Right lobe of liver (tissue), 6 donors: ENCODE data around the gene KAT5. TPM values are rescaled to one million over a fixed set of nuclear protein-coding genes. Genes with fewer than 3 reads are reported as not detected.
"Not testable (repeated sequence)": the region's sequence is repeated elsewhere in the genome, so short reads cannot be mapped to it uniquely, and the experiment has no call there.

Source experiments
- ATAC-seq, 4 donors: fragments of 200-7000 bp; cut with Tn5 transposase; one replicate each; pipeline ENCODE4 v1.9.1; 2020; ENCODE audit warnings: mild to moderate bottlenecking in 4 of 4, moderate library complexity in 4 of 4
- DNase-seq, 3 donors: peaks; one replicate each; pipeline ENCODE4 v3.0.0-alpha.2; 2020
- H3K27ac ChIP-seq, 3 donors: fragments of 200-600 bp; one replicate each; pipeline ENCODE4 v1.8.0; 2022
- H3K27me3 ChIP-seq, 2 donors: fragments of 200-600 bp; one replicate each; pipeline ENCODE4 v1.8.0; 2022
- H3K36me3 ChIP-seq, 4 donors: fragments of 200-600 bp; sonication (generic) in 1 of 4; one replicate each; pipeline versions ENCODE4 v1.5.1 to v1.8.0; 2017 to 2022; ENCODE audit warnings: control low read depth in 1 of 4
- H3K4me1 ChIP-seq, 4 donors: fragments of 200-600 bp; sonication (generic) in 1 of 4; one replicate each; pipeline versions ENCODE4 v1.5.1 to v1.8.0; 2017 to 2022; ENCODE audit warnings: control low read depth in 1 of 4
- H3K4me3 ChIP-seq, 3 donors: fragments of 200-600 bp; one replicate each; pipeline ENCODE4 v1.8.0; 2022
- H3K9me3 ChIP-seq, 4 donors: fragments of 200-600 bp; sonication (generic) in 1 of 4; one replicate each; pipeline versions ENCODE4 v1.5.1 to v1.8.0; 2017 to 2022; ENCODE audit warnings: control low read depth in 1 of 4
- CTCF ChIP-seq, 4 donors: fragments of 200-600 bp in 3 of 4; fragments of 450-650 bp in 1 of 4; IDR thresholded peaks; one replicate each; pipeline versions ENCODE4 v1.5.1 to v1.8.0; 2016 to 2022; ENCODE audit warnings: antibody characterized with exemption in 4 of 4, mild to moderate bottlenecking in 2 of 4
- POLR2A ChIP-seq: fragments of 450-650 bp; IDR thresholded peaks from one replicate; pipeline ENCODE4 v1.6.1; 2017; ENCODE audit warnings: antibody characterized with exemption, mild to moderate bottlenecking
- WGBS: methylation state at CpG from one replicate; pipeline ENCODE4 v1.1.6; 2018; ENCODE audit warnings: low coverage, low lambda C conversion rate; ENCODE audit not compliant: insufficient coverage; ENCODE audit errors: missing lambda C conversion rate; 5-methylcytosine and 5-hydroxymethylcytosine counted together
- intact Hi-C, 2 donors: fragments of 100-400 bp; cut with DNase I; formaldehyde crosslinking; loops; one replicate each; pipeline versions ENCODE4 v1.11.2 to v1.14.1; 2022
- total RNA-seq, 6 experiments: library from RNA; depleted of rRNA in 2 of 6; stranded (reverse); fragments of >200 nt in 2 of 6; fragmentation: NEBNext Ultra II Directional in 3 of 6; extraction: Animal tissue kit (Norgen Biotek cat#: 25700) in 3 of 6; gene quantifications; one replicate each; pipeline versions ENCODE4 v1.1.0 to v1.2.4, GENCODE V29; 2016 to 2023
- donor health status: DM: no; HTN: yes; CAD: no.
- donor health status: DM: no; HTN: no; CAD: no.
- donor health status: DM: no; HTN: no; CAD: no.
- donor health status: DM: no; HTN: yes; CAD: no.
- donor health status: DM: no; HTN: yes; CAD: no.

The KAT5 gene
- total RNA-seq, 6 experiments from 2014 or later, result 17.8 to 30.4 (median 24.0) TPM

- no peak for DNase-seq
- H3K36me3 ChIP-seq, result no peaks in the 10 kb centered on the region
- no peak overlapping the region for H3K4me3 ChIP-seq
- ATAC-seq, result no peak
- intact Hi-C loops, result no loop called here
- H3K9me3 ChIP-seq, result no peaks in the 10 kb centered on the region
- H3K27ac ChIP-seq, result no peak overlapping the region
- no peaks in the 10 kb centered on the region for H3K4me1 ChIP-seq
- no peaks in the 10 kb centered on the region for H3K27me3 ChIP-seq
- TF ChIP-seq POLR2A (no peak), CTCF (IDR thresholded peaks at IDR 0.05) (no peak)
Observed at GRCh38 chr11:65672180-65672860, 39.7 kb upstream of the KAT5 start.

GRCh38 chr11:65672982-65673381 lies 39.1 kb upstream of the KAT5 start:
- Histone ChIP-seq H3K9me3 (no peaks in the 10 kb centered on the region), H3K4me3 (no peak overlapping the region), H3K27ac (no peak overlapping the region), H3K27me3 (no peaks in the 10 kb centered on the region), H3K36me3 (no peaks in the 10 kb centered on the region), H3K4me1 (no peaks in the 10 kb centered on the region)
- TF ChIP-seq POLR2A, result no peak
- no peak for TF ChIP-seq CTCF (IDR thresholded peaks at IDR 0.05)
- no peak for DNase-seq
- no peak for ATAC-seq
- WGBS, result 92% methylated on average over 1 of the region's 2 CpGs
- intact Hi-C loops, result no loop called here

GRCh38 chr11:65680192-65680743 lies 31.8 kb upstream of the KAT5 start:
- H3K4me1 ChIP-seq, result peaks cover 0 to 10% (median 0%) of the 10 kb centered on the region in 4 donors
- no peaks in the 10 kb centered on the region for H3K36me3 ChIP-seq
- intact Hi-C loops, result no loop called here
- no peak overlapping the region for H3K4me3 ChIP-seq
- peak; percentile 52 to 74 (median 63) for ATAC-seq
- no peak overlapping the region for H3K27ac ChIP-seq
- 53% methylated on average over 4 of the region's 5 CpGs for WGBS
- DNase-seq, result no peak
- TF ChIP-seq POLR2A (no peak), CTCF (IDR thresholded peaks at IDR 0.05) (no peak)
- H3K9me3 ChIP-seq, result no peaks in the 10 kb centered on the region
- no peaks in the 10 kb centered on the region for H3K27me3 ChIP-seq

- H3K4me3 ChIP-seq, H3K27me3 ChIP-seq, ATAC-seq, H3K27ac ChIP-seq, DNase-seq, H3K36me3 ChIP-seq, H3K9me3 ChIP-seq, intact Hi-C loops: not testable (repeated sequence)
- 76% methylated on average over 5 of the region's 6 CpGs for WGBS
- H3K4me1 ChIP-seq, result peaks cover 0 to 10% (median 0%) of the 10 kb centered on the region in 4 donors
Observed at GRCh38 chr11:65683480-65683879, 28.6 kb upstream of the KAT5 start.

GRCh38 chr11:65685981-65686380 lies 26.1 kb upstream of the KAT5 start:
- Histone ChIP-seq H3K27me3 (no peaks in the 10 kb centered on the region), H3K4me3 (no peak overlapping the region), H3K4me1 (peaks cover 0 to 8% (median 0%) of the 10 kb centered on the region in 4 donors), H3K27ac (no peak overlapping the region), H3K9me3 (no peaks in the 10 kb centered on the region), H3K36me3 (no peaks in the 10 kb centered on the region)
- intact Hi-C loops, result no loop called here
- TF ChIP-seq CTCF (IDR thresholded peaks at IDR 0.05) (no peak), POLR2A (no peak)
- WGBS, result 100% methylated on average over 2 of the region's 8 CpGs
- ATAC-seq (no peak), DNase-seq (no peak)

GRCh38 chr11:65691847-65692246 lies 20.2 kb upstream of the KAT5 start:
- WGBS, result 82% methylated on average over 8 of the region's 8 CpGs
- H3K9me3 ChIP-seq, ATAC-seq, DNase-seq, H3K27me3 ChIP-seq, intact Hi-C loops, H3K4me3 ChIP-seq, H3K36me3 ChIP-seq, H3K27ac ChIP-seq: not testable (repeated sequence)
- H3K4me1 ChIP-seq, result peaks cover 0 to 14% (median 0%) of the 10 kb centered on the region in 4 donors
